DOHH2 (cell line): ENCODE measurements around the gene PRKCH.

Source experiments
- H3F3A ChIP-seq: fragments of 200-600 bp; sonication (generic), shearing (Covaris generic); 2 replicates; pipeline ENCODE4 v1.6.0; 2016; ENCODE audit warnings: antibody characterized with exemption, mild to moderate bottlenecking; ENCODE audit not compliant: control insufficient read depth, insufficient read depth
- H3K27ac ChIP-seq: fragments of 200-600 bp; sonication (generic); 2 replicates; pipeline ENCODE4 v1.5.1; 2014; ENCODE audit warnings: low read depth, mild to moderate bottlenecking, low read length, moderate library complexity
- H3K27me3 ChIP-seq: fragments of 200-600 bp; sonication (generic); 2 replicates; pipeline ENCODE4 v1.6.1; 2014; ENCODE audit warnings: mild to moderate bottlenecking, low read length, mixed read lengths; ENCODE audit not compliant: control insufficient read depth
- H3K36me3 ChIP-seq: fragments of 200-600 bp; sonication (generic); 2 replicates; pipeline ENCODE4 v1.6.1; 2014; ENCODE audit warnings: mild to moderate bottlenecking, low read length, moderate library complexity, mixed read lengths; ENCODE audit not compliant: control insufficient read depth
- H3K4me1 ChIP-seq: fragments of 200-600 bp; sonication (generic); 2 replicates; pipeline ENCODE4 v1.6.1; 2014; ENCODE audit warnings: mild to moderate bottlenecking, low read length, mixed read lengths; ENCODE audit not compliant: control insufficient read depth
- H3K4me2 ChIP-seq: fragments of 200-600 bp; sonication (generic); 2 replicates; pipeline ENCODE4 v1.6.0; 2014; ENCODE audit warnings: mild to moderate bottlenecking, low read length, moderate library complexity
- H3K4me3 ChIP-seq: fragments of 200-600 bp; sonication (generic); 2 replicates; pipeline ENCODE4 v1.5.1; 2014; ENCODE audit warnings: mild to moderate bottlenecking, low read length, mixed read lengths
- H3K79me2 ChIP-seq: fragments of 200-600 bp; sonication (generic); 2 replicates; pipeline ENCODE4 v1.6.1; 2014; ENCODE audit warnings: mild to moderate bottlenecking, low read length, mixed read lengths; ENCODE audit not compliant: control insufficient read depth
- H3K9me2 ChIP-seq: fragments of 200-600 bp; sonication (generic); replicated peaks from 2 replicates; pipeline ENCODE4 v1.6.1; 2014; ENCODE audit warnings: mild to moderate bottlenecking, low read length, mixed read lengths; ENCODE audit not compliant: control insufficient read depth
- H3K9me3 ChIP-seq: fragments of 200-600 bp; sonication (generic); 2 replicates; pipeline ENCODE4 v1.6.1; 2014; ENCODE audit warnings: antibody characterized with exemption, low read length, mixed read lengths; ENCODE audit not compliant: control insufficient read depth, insufficient read depth
- H4K20me1 ChIP-seq: fragments of 200-600 bp; sonication (generic); 2 replicates; pipeline ENCODE4 v1.6.0; 2014; ENCODE audit warnings: low read depth, mild to moderate bottlenecking, antibody characterized with exemption, low read length, moderate library complexity; ENCODE audit not compliant: control insufficient read depth, insufficient read depth
- CTCF ChIP-seq: fragments of 200-600 bp; sonication (generic); IDR thresholded peaks from one replicate; pipeline ENCODE4 v1.5.1; 2014; ENCODE audit warnings: antibody characterized with exemption, mild to moderate bottlenecking, low read depth, low read length; ENCODE audit not compliant: poor library complexity, severe bottlenecking
- EZH2phosphoT487 ChIP-seq: fragments of 200-600 bp; sonication (generic); IDR thresholded peaks from 2 replicates; pipeline ENCODE4 v1.6.1; 2017; ENCODE audit warnings: borderline replicate concordance, mild to moderate bottlenecking, antibody characterized with exemption, low read length, moderate library complexity, mixed read lengths

Gene PRKCH

GRCh38 chr14:61470961-61471293 is 149.5 kb downstream of the PRKCH start:
- no peaks in the 10 kb centered on the region for H4K20me1 ChIP-seq
- H3K79me2 ChIP-seq: peaks cover 9% of the 10 kb centered on the region
- peaks cover 65% of the 10 kb centered on the region for H3K4me1 ChIP-seq
- TF ChIP-seq EZH2phosphoT487 (no peak), CTCF (no peak)
- peak overlapping the region; percentile 62 for H3K4me3 ChIP-seq
- H3K27ac ChIP-seq: peak overlapping the region; percentile 100
- peak overlapping the region; percentile 82 for H3K4me2 ChIP-seq
- peaks cover 14% of the 10 kb centered on the region for H3F3A ChIP-seq
- no peaks in the 10 kb centered on the region; the same call in 1 of the 2 replicates for H3K36me3 ChIP-seq
- no peaks in the 10 kb centered on the region for H3K9me2 ChIP-seq
- no peaks in the 10 kb centered on the region; the same call in 1 of the 2 replicates for H3K9me3 ChIP-seq
- H3K27me3 ChIP-seq: no peaks in the 10 kb centered on the region

- H3K36me3 ChIP-seq: no peaks in the 10 kb centered on the region; the same call in 1 of the 2 replicates
- H3K4me2 ChIP-seq: peak overlapping the region; percentile 82
- H3K27ac ChIP-seq: peak overlapping the region; percentile 100
- H3K27me3 ChIP-seq: no peaks in the 10 kb centered on the region
- H4K20me1 ChIP-seq: no peaks in the 10 kb centered on the region
- H3K4me1 ChIP-seq: peaks cover 68% of the 10 kb centered on the region
- no peaks in the 10 kb centered on the region for H3K9me2 ChIP-seq
- H3F3A ChIP-seq: peaks cover 19% of the 10 kb centered on the region
- peaks cover 9% of the 10 kb centered on the region for H3K79me2 ChIP-seq
- peak overlapping the region; percentile 62 for H3K4me3 ChIP-seq
- TF ChIP-seq EZH2phosphoT487: no peak
- TF ChIP-seq CTCF: no peak
- no peaks in the 10 kb centered on the region for H3K9me3 ChIP-seq
Observed at GRCh38 chr14:61471297-61472005, 150.1 kb downstream of the PRKCH start.

GRCh38 chr14:61472011-61472672 is 150.8 kb downstream of the PRKCH start:
- peak overlapping the region; percentile 82 for H3K4me2 ChIP-seq
- H3K9me2 ChIP-seq: no peaks in the 10 kb centered on the region
- H3K79me2 ChIP-seq: peaks cover 9% of the 10 kb centered on the region
- no peaks in the 10 kb centered on the region for H4K20me1 ChIP-seq
- H3F3A ChIP-seq: peaks cover 26% of the 10 kb centered on the region
- H3K27ac ChIP-seq: peak overlapping the region; percentile 100
- H3K9me3 ChIP-seq: no peaks in the 10 kb centered on the region
- peaks cover 75% of the 10 kb centered on the region for H3K4me1 ChIP-seq
- H3K4me3 ChIP-seq: peak overlapping the region; percentile 62
- TF ChIP-seq CTCF: no peak
- TF ChIP-seq EZH2phosphoT487: no peak
- H3K36me3 ChIP-seq: no peaks in the 10 kb centered on the region; the same call in 1 of the 2 replicates
- H3K27me3 ChIP-seq: no peaks in the 10 kb centered on the region
